ENCODE results near the gene RNF187. TPM values are rescaled to one million over a fixed set of nuclear protein-coding genes. Genes with fewer than 3 reads are reported as not detected.
A peak's percentile ranks its signal among the peaks of the same experiment; 100 is the strongest.

RNF187 gene
- total RNA-seq, 1 donor from 2014 or later = 193 TPM

DNA sequence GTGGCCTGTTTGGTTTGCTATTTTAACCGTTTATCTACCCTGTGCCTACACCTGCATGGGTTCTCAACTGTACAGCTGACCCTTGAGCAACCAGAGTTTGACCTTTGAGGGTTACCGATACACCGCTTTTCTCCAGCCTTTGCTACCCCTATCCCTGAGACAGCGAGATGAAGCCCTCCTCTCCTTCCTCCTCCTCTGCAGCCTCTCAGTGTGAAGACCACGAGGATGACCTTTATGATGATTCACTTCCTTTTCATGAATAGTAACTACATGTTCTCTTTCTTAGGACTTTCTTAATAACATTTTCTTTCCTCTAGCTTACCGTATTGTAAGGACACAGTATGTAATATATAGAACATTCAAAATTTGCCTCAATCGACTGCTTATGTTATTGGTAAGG, 14.5 kb upstream of the RNF187 start:
- H3K27ac Mint-ChIP-seq (ENCODE audit: unreplicated experiment) = peak overlapping the region; percentile 47
- peaks cover 9% of the 10 kb centered on the region for H3K27me3 Mint-ChIP-seq (ENCODE audit: low read depth)
- TF ChIP-seq, protein P1, sequence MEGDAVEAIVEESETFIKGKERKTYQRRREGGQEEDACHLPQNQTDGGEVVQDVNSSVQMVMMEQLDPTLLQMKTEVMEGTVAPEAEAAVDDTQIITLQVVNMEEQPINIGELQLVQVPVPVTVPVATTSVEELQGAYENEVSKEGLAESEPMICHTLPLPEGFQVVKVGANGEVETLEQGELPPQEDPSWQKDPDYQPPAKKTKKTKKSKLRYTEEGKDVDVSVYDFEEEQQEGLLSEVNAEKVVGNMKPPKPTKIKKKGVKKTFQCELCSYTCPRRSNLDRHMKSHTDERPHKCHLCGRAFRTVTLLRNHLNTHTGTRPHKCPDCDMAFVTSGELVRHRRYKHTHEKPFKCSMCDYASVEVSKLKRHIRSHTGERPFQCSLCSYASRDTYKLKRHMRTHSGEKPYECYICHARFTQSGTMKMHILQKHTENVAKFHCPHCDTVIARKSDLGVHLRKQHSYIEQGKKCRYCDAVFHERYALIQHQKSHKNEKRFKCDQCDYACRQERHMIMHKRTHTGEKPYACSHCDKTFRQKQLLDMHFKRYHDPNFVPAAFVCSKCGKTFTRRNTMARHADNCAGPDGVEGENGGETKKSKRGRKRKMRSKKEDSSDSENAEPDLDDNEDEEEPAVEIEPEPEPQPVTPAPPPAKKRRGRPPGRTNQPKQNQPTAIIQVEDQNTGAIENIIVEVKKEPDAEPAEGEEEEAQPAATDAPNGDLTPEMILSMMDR (IDR thresholded peaks at IDR 0.05) = no peak
- H3K4me1 Mint-ChIP-seq (ENCODE audit: low read depth) = peaks cover 9% of the 10 kb centered on the region
- H3K4me3 Mint-ChIP-seq (ENCODE audit: unreplicated experiment) = no peak overlapping the region
- DNase-seq (ENCODE audit: low spot score) = no peak
- no peaks in the 10 kb centered on the region for H3K36me3 Mint-ChIP-seq (ENCODE audit: low read depth)
- no peaks in the 10 kb centered on the region for H3K9me3 Mint-ChIP-seq (ENCODE audit: low read depth)

DNA sequence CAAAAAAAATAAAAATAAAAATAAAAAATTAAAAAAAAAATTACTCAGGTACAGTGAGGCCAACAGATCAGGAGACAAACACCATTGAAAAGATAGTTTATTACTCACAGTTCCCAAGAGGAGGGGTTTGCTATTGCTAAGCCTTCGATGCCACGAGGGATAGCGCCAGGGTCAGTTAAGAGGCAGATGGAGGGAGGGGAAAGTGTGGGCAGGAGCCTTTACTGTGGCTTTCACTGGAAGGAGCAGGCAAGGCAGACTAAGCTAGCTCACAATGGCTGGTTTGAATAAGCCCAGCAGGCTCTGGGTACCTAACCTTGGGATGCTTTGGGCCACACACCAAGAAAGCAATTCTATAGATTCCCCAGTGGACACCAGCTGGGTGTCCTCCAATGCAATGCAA, 12.7 kb upstream of the RNF187 start:
- H3K27me3 Mint-ChIP-seq (ENCODE audit: low read depth) = peaks cover 4% of the 10 kb centered on the region
- DNase-seq (ENCODE audit: low spot score) = no peak
- TF ChIP-seq, protein P1 (IDR thresholded peaks at IDR 0.05) = no peak
- H3K4me3 Mint-ChIP-seq (ENCODE audit: unreplicated experiment) = no peak overlapping the region
- H3K4me1 Mint-ChIP-seq (ENCODE audit: low read depth) = peaks cover 9% of the 10 kb centered on the region
- H3K9me3 Mint-ChIP-seq (ENCODE audit: low read depth) = no peaks in the 10 kb centered on the region
- no peaks in the 10 kb centered on the region for H3K36me3 Mint-ChIP-seq (ENCODE audit: low read depth)
- H3K27ac Mint-ChIP-seq (ENCODE audit: unreplicated experiment) = no peak overlapping the region

DNA sequence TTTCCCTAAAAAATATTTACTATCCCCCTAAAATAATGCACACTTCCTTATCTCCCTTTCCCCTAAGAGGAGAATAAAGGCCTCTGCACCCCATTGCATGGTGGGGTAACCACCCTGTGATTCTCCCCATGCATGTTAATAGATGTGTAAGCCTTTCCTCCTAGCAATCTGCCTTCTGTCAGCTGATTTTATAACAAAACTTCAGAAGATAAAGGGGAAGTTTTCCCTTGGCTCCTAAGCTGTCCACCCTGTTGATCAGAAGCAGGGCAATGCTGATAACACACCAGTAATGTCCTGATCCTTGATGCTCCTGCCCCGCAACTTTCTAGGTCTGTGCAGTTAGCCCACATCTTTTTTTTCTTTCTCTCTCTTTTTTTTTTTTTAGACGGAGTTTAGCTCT, 11.4 kb upstream of the RNF187 start:
- Mint-ChIP-seq H3K4me1 (ENCODE audit: low read depth) (peaks cover 9% of the 10 kb centered on the region), H3K27ac (ENCODE audit: unreplicated experiment) (no peak overlapping the region), H3K9me3 (ENCODE audit: low read depth) (no peaks in the 10 kb centered on the region), H3K27me3 (ENCODE audit: low read depth) (peaks cover 6% of the 10 kb centered on the region), H3K36me3 (ENCODE audit: low read depth) (no peaks in the 10 kb centered on the region), H3K4me3 (ENCODE audit: unreplicated experiment) (no peak overlapping the region)
- TF ChIP-seq, protein P1 (IDR thresholded peaks at IDR 0.05) = no peak
- DNase-seq (ENCODE audit: low spot score) = no peak

DNA sequence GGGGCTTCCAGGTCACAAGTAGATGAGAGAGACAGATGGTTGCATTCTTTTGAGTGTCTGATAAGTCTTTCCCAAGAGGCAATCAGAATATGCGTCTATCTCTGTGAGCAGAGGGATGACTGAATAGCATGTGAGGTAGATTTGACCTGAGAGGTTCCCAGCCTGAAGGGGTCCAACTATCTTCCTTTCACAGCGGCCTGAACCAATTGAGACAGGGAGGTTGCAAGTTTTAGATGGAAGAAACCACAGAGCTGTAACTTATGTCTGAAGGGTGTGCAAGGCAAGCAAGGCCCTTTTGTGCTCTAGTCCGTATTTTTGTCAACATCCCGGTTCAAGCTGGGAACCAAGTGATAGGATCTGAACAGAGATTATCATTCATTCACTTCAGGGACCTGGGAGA, 9.9 kb upstream of the RNF187 start:
- H3K4me1 Mint-ChIP-seq (ENCODE audit: low read depth) = peaks cover 9% of the 10 kb centered on the region
- no peak for DNase-seq (ENCODE audit: low spot score)
- no peaks in the 10 kb centered on the region for H3K36me3 Mint-ChIP-seq (ENCODE audit: low read depth)
- no peak overlapping the region for H3K27ac Mint-ChIP-seq (ENCODE audit: unreplicated experiment)
- H3K27me3 Mint-ChIP-seq (ENCODE audit: low read depth) = peaks cover 6% of the 10 kb centered on the region
- TF ChIP-seq, protein P1 (IDR thresholded peaks at IDR 0.05) = no peak
- H3K9me3 Mint-ChIP-seq (ENCODE audit: low read depth) = no peaks in the 10 kb centered on the region
- H3K4me3 Mint-ChIP-seq (ENCODE audit: unreplicated experiment) = no peak overlapping the region

DNA sequence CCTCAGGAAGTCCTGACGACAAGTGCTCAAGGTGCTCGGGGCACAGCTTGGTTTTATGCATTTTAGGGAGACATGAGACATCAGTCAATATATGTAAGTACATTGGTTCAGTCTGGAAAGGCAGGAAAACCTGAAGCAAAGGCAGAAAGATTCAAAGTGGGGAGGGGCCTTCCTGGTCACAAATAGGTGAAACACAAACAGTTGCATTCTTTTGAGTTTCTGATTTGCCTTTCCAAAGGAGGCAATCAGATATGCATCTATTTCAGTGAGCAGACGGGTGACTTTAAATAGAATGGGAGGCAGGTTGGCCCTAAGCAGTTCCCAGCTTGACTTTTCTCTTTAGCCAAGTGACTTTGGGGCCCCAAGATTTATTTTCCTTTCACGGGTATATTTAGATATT, 8.9 kb upstream of the RNF187 start:
- DNase-seq (ENCODE audit: low spot score) = no peak
- Mint-ChIP-seq H3K27ac (ENCODE audit: unreplicated experiment) (no peak overlapping the region), H3K9me3 (ENCODE audit: low read depth) (no peaks in the 10 kb centered on the region), H3K4me1 (ENCODE audit: low read depth) (peaks cover 3% of the 10 kb centered on the region), H3K36me3 (ENCODE audit: low read depth) (no peaks in the 10 kb centered on the region), H3K27me3 (ENCODE audit: low read depth) (peaks cover 6% of the 10 kb centered on the region), H3K4me3 (ENCODE audit: unreplicated experiment) (no peak overlapping the region)
- TF ChIP-seq, protein P1 (IDR thresholded peaks at IDR 0.05) = no peak

Data from chondrocyte (in vitro differentiated cells).